Tibial nerve (tissue), 4 donors: Measurements from ENCODE around the gene PCSK6. TPM values are rescaled to one million over a fixed set of nuclear protein-coding genes. Genes with fewer than 3 reads are reported as not detected.
A peak's percentile ranks its signal among the peaks of the same experiment; 100 is the strongest.

Experiments used
- DNase-seq, 2 donors: peaks; one replicate each; pipeline ENCODE4 v3.0.0-alpha.2; 2019; ENCODE audit warnings: low spot score in 2 of 2
- H3K27ac ChIP-seq, 4 donors: fragments of 200-600 bp; sonication (generic) in 3 of 4; one replicate each; pipeline ENCODE4 v1.5.1; 2017 to 2019; ENCODE audit warnings: mild to moderate bottlenecking in 1 of 4
- H3K27me3 ChIP-seq, 2 donors: fragments of 200-600 bp; sonication (generic) in 1 of 2; one replicate each; pipeline versions ENCODE4 v1.5.1 to v1.6.0; 2017 to 2019
- H3K36me3 ChIP-seq, 3 donors: fragments of 200-600 bp; sonication (generic); one replicate each; pipeline ENCODE4 v1.5.1; 2018 to 2019
- H3K4me1 ChIP-seq, 4 donors: fragments of 200-600 bp; sonication (generic) in 3 of 4; one replicate each; pipeline ENCODE4 v1.5.1; 2017 to 2019
- H3K4me3 ChIP-seq, 4 donors: fragments of 200-600 bp; sonication (generic) in 3 of 4; one replicate each; pipeline ENCODE4 v1.5.1; 2017 to 2019; ENCODE audit warnings: mild to moderate bottlenecking in 1 of 4, moderate library complexity in 1 of 4
- H3K9me3 ChIP-seq, 4 donors: fragments of 200-600 bp; sonication (generic) in 3 of 4; one replicate each; pipeline ENCODE4 v1.5.1; 2017 to 2019
- EP300 ChIP-seq, 2 donors: sonication (generic); formaldehyde crosslinking; IDR thresholded peaks; one replicate each; pipeline ENCODE4 v1.6.1; 2017; ENCODE audit warnings: antibody characterized with exemption in 2 of 2, mild to moderate bottlenecking in 1 of 2
- POLR2A ChIP-seq, 2 donors: fragments of 450-650 bp; IDR thresholded peaks; one replicate each; pipeline ENCODE4 v1.6.1; 2017; ENCODE audit warnings: antibody characterized with exemption in 2 of 2, mild to moderate bottlenecking in 2 of 2, moderate library complexity in 2 of 2
- WGBS, 2 donors: methylation state at CpG; one replicate each; pipeline ENCODE4 v1.1.5; 2018; 5-methylcytosine and 5-hydroxymethylcytosine counted together
- total RNA-seq, 4 donors: library from RNA; depleted of rRNA; stranded (reverse); fragments of >200 nt; gene quantifications; one replicate each; pipeline ENCODE4 v1.1.0, GENCODE V29; 2016
- TF ChIP-seq, protein P1 (sequence below), 5 experiments: fragments of 200-600 bp in 3 of 5; fragments of 450-650 bp in 2 of 5; sonication (generic) in 3 of 5; IDR thresholded peaks; one replicate each; pipeline ENCODE4 v1.5.1; 2016 to 2019; ENCODE audit warnings: antibody characterized with exemption in 5 of 5, mild to moderate bottlenecking in 3 of 5, moderate library complexity in 2 of 5

The PCSK6 gene
- total RNA-seq, 4 donors from 2014 or later: 8.5 to 27.0 (median 13.2) TPM

DNA sequence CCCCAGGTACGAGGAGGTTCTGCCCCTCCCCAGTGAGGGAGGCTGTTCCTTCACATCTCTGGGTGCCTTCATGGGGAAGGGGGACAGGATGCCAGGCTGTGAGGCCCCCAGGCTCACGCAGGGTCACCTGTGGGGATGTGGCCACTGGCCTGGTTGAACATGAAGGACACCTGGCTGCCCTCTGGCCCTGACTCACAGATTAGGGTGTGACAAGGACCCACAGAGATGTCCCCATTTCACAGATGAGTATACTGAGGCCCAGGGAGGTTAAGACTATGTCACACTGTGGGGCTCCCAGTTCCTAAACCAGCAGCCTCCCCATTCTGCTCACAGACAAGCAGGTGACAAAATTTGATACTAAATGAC, 42.4 kb downstream of the PCSK6 start:
- Histone ChIP-seq H3K4me3 (no peak overlapping the region), H3K27ac (peak overlapping the region in 1 of 4 donors; percentile 9), H3K4me1 (peaks cover 0 to 24% (median 4%) of the 10 kb centered on the region in 4 donors), H3K36me3 (no peaks in the 10 kb centered on the region), H3K27me3 (no peaks in the 10 kb centered on the region), H3K9me3 (peaks cover 0 to 12% (median 0%) of the 10 kb centered on the region in 4 donors)
- no peak for TF ChIP-seq EP300 (IDR thresholded peaks at IDR 0.05)
- TF ChIP-seq POLR2A (IDR thresholded peaks at IDR 0.05): no peak
- TF ChIP-seq, protein P1, sequence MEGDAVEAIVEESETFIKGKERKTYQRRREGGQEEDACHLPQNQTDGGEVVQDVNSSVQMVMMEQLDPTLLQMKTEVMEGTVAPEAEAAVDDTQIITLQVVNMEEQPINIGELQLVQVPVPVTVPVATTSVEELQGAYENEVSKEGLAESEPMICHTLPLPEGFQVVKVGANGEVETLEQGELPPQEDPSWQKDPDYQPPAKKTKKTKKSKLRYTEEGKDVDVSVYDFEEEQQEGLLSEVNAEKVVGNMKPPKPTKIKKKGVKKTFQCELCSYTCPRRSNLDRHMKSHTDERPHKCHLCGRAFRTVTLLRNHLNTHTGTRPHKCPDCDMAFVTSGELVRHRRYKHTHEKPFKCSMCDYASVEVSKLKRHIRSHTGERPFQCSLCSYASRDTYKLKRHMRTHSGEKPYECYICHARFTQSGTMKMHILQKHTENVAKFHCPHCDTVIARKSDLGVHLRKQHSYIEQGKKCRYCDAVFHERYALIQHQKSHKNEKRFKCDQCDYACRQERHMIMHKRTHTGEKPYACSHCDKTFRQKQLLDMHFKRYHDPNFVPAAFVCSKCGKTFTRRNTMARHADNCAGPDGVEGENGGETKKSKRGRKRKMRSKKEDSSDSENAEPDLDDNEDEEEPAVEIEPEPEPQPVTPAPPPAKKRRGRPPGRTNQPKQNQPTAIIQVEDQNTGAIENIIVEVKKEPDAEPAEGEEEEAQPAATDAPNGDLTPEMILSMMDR (IDR thresholded peaks at IDR 0.05): no peak
- WGBS, 2 donors: 78 to 93% methylated on average over 2 of the region's 2 CpGs
- no peak for DNase-seq

DNA sequence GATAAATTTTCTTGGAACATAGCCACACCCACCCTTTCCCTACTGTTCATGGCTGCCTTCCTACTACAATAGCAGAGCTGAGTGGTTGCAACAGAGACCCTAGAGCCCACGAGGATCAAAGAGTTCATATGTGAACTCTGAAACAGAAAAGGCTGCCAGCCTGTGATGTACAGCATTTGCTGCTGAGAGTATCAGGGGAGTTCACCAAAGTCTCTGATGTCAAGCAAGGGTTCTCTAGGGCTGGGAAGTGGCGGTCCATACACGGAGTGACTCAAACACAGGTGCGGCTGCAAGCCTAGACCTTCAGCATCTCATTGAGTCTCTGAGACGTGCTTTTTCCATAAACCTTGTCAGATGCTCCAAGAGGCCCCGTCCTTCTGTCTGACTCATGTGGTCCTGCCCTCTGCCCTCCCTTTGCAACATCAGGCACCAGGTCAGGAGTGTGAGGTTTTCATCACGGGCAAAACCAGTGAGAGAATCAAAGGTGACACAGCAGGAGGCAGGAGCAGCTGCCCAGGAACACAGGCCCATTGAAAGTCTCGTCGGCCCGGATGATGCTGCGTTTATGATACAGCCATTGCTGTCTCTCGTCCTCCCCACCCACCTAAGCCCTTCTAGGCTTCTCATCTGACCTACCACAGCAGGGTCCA, 42.9 kb downstream of the PCSK6 start:
- WGBS, 2 donors: 58 to 66% methylated on average over 10 to 12 of the region's 12 CpGs
- no peak for DNase-seq
- Histone ChIP-seq H3K27ac (peak overlapping the region in 1 of 4 donors; percentile 56), H3K4me3 (no peak overlapping the region), H3K9me3 (peaks cover 0 to 12% (median 0%) of the 10 kb centered on the region in 4 donors), H3K4me1 (peaks cover 0 to 23% (median 3%) of the 10 kb centered on the region in 4 donors), H3K36me3 (no peaks in the 10 kb centered on the region), H3K27me3 (no peaks in the 10 kb centered on the region)
- no peak for TF ChIP-seq POLR2A (IDR thresholded peaks at IDR 0.05)
- TF ChIP-seq, protein P1 (IDR thresholded peaks at IDR 0.05): no peak
- no peak for TF ChIP-seq EP300 (IDR thresholded peaks at IDR 0.05)

DNA sequence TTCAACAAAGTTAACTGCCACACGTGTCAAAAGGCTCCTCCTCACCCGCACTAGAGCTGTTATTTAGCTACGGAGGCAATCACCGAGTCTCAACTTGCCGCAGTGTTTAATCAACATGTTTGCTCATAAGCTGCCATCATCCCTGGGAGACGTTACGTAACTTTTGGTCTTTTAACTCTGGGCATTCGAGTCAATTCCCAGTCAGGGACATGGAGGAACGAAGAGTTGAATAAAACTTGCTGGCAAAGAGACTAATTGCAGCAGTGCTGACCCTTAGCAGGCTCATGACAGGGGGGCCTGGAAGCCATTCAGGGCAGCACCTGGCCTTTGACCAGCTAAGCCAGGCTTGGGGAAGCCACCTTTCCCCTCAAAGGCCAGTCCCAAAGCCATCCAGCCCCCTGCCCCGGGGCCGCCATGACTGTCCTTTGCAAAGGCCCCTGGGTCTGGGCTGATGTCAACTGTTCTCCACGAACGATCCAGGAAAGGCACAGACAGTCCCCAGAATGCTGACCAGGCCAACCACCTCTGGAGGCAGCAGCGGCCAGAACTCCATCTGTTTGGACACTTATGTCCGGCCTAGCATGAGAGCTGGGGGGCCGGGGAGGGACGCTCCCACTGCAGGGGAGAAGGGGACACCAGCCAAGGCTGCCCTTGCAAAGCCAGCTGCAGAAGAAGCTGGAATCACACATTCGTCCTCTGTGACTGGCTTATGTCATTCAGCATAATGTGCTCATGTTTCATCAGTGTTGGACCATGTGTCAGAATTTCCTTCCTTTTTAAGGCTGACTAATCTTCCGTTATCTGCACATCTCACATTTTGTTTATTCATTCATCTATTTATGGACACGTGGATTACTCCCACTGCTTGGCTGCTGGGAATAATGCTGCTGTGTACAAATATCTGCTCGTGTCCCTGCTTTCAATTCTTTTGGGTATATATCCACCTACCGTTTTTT, 43.7 kb downstream of the PCSK6 start:
- peak; percentile 44 to 47 for DNase-seq
- Histone ChIP-seq H3K36me3 (no peaks in the 10 kb centered on the region), H3K4me3 (no peak overlapping the region), H3K4me1 (peaks cover 0 to 20% (median 0%) of the 10 kb centered on the region in 4 donors), H3K9me3 (peaks cover 0 to 12% (median 0%) of the 10 kb centered on the region in 4 donors), H3K27me3 (no peaks in the 10 kb centered on the region), H3K27ac (peak overlapping the region in 2 of 4 donors; percentile 56 to 64)
- WGBS, 2 donors: 64% methylated on average over 22 of the region's 22 CpGs
- TF ChIP-seq EP300 (IDR thresholded peaks at IDR 0.05): peak in 1 of 2 donors; percentile 58
- TF ChIP-seq, protein P1 (IDR thresholded peaks at IDR 0.05): no peak

DNA sequence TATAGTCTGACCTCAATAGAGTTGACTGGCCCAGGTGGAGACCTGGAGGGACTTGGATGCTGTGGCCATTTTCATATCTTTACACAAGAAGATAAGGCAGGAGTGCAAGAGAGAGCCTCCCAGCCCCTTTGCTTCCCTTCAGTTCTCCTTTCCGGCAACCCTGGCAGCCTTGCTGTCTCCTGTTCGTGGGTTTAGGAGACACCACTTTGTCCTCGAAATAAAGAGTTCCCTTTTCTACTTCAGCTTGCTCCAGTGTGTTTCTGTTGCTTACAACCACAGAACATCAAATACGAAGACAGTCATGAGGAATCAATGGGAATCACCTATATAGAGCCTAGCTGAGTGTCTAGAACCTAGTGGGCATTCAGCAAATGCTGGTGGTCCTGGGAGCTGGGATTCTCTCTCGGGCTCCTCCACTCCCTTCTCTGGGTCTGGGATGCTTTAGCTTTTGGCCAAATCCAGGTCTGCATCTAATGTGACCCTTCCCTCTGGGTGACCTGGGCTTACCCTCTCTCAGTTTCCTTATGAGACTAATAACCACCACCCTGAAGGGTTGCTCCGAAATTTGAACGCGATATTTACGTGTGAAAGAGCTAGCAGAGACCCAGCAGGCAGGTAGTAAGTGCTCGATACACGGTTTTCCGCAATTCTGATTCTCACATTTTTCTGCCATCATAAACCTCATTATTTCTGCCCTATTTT, 44.5 kb downstream of the PCSK6 start:
- H3K4me3 ChIP-seq: no peak overlapping the region
- H3K36me3 ChIP-seq: no peaks in the 10 kb centered on the region
- DNase-seq: no peak
- H3K4me1 ChIP-seq: peaks cover 0 to 25% (median 0%) of the 10 kb centered on the region in 4 donors
- WGBS, 2 donors: 89 to 95% methylated on average over 12 of the region's 12 CpGs
- TF ChIP-seq EP300 (IDR thresholded peaks at IDR 0.05): no peak
- peaks cover 0 to 12% (median 0%) of the 10 kb centered on the region in 4 donors for H3K9me3 ChIP-seq
- H3K27ac ChIP-seq: peak overlapping the region in 1 of 4 donors; percentile 56
- H3K27me3 ChIP-seq: no peaks in the 10 kb centered on the region

DNA sequence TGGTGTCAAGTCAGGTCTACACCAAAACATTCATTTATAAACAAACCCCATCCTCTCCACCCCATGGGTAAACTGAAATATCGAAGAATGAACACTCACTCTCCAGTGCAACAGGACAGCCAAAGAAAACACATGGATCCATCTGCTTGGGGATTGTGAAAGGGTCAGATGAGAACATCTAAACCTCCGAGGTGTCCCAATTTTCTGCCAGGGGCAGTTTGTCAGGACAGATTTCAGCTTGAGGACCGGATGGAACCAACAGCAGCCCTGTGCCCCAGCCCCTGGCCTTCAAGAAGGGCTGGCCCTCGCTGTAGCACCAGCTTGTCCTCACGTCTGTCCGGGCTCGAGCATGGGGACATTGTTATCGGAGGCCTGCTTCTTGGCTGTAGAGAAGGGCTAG, 45.5 kb downstream of the PCSK6 start:
- DNase-seq: peak in 1 of 2 donors; percentile 28
- H3K4me1 ChIP-seq: peaks cover 0 to 34% (median 4%) of the 10 kb centered on the region in 4 donors
- no peak overlapping the region for H3K4me3 ChIP-seq
- 62 to 86% methylated on average over 8 of the region's 8 CpGs for WGBS, 2 donors
- H3K9me3 ChIP-seq: peaks cover 0 to 12% (median 0%) of the 10 kb centered on the region in 4 donors
- no peak for TF ChIP-seq EP300 (IDR thresholded peaks at IDR 0.05)
- H3K27me3 ChIP-seq: no peaks in the 10 kb centered on the region
- no peaks in the 10 kb centered on the region for H3K36me3 ChIP-seq
- H3K27ac ChIP-seq: no peak overlapping the region
